Activated CD8-positive, alpha-beta memory T cell treated with anti-CD3 and anti-CD28 coated beads, Interleukin-2, amount 50 U/mL, for 1 hour (primary cell): ENCODE results near the gene DGCR2.
"Not testable (repeated sequence)": the region's sequence is repeated elsewhere in the genome, so short reads cannot be mapped to it uniquely, and the experiment has no call there.

Experiments
- DNase-seq: peaks from one replicate; pipeline ENCODE4 v3.0.0-alpha.2; 2020; ENCODE audit errors: extremely low read depth

The DGCR2 gene

DNA sequence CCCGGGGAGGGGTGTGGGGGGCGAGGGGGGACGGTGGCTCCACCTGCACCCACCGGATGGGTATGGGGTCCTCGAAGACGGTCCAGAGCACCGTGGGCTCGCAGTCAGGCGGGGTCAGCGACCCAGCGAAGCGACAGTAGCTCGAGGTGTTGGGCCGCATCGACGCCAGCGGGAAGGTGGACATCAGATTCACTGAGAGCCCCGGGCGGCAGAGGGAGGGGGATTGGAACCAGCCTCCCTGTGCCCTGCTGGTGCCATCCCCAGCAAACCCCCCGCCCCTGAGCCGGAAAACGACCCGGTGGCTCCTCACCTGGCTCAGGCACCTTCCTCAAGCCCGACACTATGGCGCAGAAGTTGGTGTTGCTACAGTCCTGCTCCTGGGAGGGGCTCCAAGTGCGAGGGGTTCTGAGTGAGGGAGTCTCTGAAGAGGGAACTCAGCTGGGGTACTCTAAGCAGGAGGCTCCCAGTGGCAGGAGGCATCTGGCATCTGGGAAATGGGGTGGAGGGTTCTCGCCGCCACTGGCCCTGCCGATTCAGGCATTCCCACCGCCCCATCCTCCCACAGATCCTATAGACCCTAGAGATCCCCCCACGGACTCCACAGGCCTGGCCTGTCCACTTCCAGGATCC lies 89.9 kb downstream of the DGCR2 start:
- not testable (repeated sequence) for DNase-seq

DNA sequence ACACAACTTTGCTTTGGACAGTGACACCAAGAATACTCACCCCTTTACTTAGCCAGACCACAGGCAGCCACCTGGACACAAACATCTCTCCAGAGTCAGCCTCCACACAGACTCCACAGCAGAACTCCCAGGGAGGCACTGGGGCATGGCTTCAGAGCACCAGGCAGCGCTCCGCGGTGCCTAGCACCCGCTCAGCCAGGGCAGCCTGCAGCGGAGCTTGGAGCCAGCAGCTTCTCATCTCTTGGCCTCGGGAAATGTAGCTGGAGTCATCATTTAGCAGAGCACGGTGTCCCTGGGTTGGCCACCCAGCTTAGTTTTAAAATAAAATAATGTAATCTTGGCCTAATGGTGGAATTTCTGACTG lies 91.3 kb downstream of the DGCR2 start:
- not testable (repeated sequence) for DNase-seq

DNA sequence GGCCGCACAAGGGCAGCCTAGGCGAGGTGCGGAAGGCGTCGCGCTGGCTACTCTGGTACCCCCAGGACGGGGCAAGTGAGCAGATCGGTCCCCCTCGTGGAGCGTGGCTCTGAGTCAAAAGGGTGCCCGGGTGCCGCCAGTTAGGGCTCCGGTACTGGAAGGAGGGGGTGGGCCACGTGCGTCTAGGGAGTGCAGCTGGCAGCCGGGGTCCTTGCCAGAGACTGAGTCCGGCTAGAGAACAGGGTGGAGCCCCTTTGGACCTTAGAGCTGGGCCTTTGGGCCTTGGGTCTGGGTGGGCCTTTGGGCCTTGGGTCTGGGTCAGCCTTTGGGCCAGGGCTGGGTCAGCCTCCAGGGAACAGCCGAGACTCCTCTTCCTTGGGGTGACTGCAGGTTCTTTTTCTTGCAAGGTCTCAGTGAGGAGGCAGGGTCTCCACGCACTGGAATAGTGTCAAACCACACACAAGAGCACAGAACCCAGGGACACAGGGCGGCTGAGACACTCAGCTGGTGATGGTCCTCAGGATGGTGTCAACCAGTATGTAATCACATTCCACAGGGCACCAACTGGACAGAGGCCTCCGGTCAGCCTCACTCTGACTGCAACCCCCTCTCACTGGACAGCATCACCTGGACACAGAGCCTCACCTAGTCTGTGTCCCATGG lies 91.9 kb downstream of the DGCR2 start:
- not testable (repeated sequence) for DNase-seq

DNA sequence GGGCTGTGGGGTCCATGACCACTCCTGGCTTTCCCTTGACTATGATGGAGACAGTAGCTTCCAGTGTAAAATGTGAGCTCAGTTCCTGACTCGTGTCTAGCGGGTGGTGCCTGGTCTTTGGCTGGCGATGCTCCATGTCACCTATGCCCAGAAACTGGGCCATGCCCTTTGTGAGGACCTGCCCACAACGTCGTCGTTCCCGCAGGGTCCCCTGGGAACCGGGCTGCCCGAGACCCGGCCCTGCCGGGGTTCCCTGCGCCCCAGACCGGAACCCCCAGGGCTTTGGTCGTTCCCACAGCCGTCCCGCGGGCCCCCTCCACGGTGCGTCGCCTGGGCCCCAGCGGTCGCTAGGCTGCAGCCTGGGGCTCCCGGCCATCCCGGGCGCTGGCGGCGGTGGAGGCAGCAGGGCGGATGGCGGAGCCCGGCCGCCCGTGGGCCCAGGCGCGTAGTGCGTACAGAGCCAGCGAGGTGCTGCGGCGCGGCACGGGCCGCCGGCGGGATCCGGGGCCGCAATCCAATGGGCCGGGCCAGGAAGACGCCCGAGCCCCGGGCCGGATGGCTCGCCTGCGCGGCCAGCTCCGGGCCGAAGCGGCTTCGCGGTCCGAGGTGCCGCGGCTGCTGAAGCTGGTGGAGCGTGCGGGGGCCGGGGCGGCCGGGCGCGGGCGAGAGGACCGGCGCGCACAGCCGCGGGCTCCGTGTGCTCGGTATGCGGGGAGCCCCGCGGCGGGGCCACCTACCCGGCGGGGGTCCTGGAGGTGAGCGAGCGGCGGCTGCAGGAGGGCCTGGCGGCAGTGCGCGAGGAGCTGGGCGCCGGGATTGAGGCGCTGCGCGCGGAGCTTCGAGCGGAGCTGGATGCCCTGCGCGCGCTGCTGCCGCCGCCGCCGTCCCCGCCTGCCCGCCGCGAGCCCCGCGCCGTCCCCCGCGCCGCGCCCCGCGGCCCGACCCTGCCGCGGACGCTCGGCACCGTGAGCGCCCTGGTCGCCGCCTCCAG lies 92.8 kb downstream of the DGCR2 start:
- not testable (repeated sequence) for DNase-seq

DNA sequence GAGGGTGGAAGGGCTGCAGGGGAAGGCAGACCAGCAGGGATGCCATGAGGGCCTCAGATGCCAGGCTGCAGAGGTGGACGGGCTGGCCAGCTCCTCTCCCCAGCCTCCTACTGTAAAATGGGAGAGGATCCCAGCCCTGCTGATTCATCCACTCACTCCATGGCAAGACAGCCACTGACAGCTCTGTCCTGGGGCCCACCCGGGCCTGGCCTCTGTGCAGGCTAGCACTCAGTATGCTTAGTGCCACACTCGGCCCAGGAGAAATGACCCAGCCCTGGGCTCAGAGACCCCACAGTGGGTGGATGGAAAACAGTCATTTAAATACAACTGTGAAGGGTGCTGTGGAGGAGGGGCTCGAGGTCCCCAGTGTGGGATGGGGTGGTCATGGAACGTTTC lies 94.2 kb downstream of the DGCR2 start:
- DNase-seq, result not testable (repeated sequence)

DNA sequence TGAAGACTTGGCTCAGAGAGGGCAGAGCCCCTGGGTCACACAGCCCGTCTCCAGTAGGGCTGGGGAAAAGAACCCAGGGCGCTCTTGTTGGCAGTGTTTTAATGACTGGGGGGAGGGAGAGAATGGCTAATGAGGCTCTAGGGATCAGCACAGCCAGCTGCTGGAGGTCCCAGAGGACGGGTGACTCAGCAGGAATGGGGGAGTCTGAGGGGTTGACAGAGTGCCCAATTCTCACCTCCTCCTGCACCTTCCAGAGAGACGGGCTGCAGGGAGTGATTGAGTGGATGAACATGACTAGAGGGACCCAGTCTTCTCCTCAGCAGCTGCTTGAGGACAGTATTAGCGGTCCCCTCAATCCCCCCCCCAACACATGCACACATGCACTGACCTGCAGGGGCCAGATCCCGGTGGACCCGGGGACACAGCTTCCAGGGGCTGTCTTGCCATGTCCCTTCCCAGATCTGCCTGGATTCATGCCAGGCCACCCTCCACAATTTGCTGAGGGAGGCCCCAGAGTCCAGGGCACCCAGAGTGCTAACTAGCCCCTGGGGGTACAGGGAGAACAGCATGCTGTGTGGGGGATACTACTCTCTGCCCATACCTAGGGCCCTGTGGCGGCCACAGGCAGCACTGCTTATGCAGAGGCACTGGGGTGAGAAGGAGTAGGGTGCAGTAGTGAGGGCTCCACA lies 94.7 kb downstream of the DGCR2 start:
- DNase-seq, result not testable (repeated sequence)

DNA sequence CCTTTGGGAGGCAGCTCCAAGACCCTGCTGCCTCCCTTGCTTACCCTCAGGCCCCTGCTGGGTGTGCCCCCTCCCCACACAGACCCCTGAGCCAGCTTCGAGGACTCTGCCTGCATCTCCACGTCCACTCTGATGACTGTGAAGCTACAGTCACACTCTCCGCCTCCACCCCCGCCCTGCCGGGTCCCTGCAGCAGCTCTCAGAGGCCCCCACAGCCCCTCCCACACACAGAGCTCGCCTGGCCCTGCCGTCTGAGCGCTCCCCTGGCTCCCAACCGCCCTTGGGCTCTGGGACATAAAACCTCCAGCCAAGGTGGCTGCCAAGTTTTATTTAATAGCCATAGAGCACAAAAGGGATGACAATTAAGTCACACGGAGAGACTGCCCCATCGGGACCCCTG lies 96.1 kb downstream of the DGCR2 start:
- DNase-seq, result not testable (repeated sequence)

DNA sequence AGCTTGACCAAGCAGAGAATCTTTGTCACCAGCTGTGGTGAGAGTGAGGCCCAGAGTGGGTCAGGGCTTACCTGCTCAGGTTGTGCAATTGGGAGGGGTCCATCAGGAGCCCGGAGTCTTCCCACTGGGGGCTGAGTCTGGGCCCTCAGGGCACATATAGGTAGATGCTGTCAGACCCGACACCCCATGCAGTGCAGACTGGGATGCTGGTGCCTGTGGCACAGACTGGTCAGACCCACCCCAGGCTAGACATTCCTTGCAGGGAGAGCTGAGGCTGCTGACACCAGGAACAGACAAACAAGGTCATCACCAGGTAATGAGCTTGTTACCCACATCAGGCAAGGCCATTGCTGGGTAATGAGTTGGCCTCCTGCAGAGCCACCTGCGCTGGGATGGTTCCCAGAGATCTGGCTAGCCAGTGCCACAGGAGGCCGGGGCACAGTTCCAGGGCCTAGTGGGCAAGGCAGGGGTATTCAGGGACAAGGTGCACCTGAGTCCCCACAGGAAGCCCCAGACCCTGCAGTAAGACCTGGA lies 97.2 kb downstream of the DGCR2 start:
- not testable (repeated sequence) for DNase-seq

DNA sequence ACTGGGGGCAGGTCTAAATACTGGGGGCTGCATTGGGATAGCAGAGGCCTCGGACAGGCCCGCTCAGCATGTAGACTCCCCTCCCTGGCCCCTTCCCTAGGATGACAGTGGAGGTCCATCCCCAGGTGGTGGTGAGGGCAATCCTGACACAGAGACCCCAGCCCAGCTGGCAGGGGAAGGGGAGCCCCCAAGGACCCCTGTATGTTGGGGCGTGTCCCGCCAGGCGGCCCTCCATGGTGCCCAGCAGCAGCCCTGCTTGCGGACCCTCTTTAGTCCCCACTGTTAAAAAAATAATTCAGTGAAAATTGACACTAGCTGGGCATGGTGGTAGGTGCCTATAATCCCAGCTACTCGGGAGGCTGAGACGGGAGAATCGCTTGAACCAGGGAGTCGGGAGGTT lies 98.3 kb downstream of the DGCR2 start:
- DNase-seq, result not testable (repeated sequence)

DNA sequence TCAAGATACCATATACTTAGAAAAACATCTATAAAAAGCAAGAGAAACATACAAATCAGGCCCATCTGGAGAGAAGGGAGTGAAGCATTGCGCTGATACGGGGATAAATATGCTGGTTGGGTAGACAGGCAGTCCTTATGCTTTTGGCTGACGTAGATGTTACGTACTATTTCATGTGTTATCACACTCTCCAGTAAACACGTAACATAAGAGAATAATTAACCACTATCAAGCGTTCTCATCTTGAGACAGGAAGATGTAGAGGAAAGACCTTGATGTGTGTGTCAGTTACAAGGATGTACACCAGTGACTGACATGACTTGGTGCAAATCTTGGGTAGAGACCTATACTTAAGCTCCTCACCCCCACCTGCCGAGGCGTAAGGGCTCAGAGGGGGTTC lies 99.5 kb downstream of the DGCR2 start:
- DNase-seq, result no peak

DNA sequence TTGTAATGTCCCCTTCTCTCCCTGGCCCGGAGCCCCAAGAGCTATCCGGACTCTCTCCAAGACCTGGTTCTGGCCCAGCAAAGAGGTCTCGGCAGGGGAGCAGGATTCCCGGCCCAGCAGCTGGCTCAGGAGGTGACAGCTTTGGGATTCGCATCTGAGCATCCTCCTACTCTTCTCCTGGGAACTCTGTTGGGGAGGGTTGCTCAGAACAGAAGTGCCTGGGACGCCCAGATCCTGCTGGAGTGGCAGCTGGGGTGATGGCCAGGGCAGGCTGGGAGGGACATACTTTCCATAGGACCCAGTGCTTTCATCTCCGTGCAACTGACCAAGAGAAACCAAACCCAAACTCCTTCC lies 102.6 kb downstream of the DGCR2 start:
- DNase-seq, result no peak

DNA sequence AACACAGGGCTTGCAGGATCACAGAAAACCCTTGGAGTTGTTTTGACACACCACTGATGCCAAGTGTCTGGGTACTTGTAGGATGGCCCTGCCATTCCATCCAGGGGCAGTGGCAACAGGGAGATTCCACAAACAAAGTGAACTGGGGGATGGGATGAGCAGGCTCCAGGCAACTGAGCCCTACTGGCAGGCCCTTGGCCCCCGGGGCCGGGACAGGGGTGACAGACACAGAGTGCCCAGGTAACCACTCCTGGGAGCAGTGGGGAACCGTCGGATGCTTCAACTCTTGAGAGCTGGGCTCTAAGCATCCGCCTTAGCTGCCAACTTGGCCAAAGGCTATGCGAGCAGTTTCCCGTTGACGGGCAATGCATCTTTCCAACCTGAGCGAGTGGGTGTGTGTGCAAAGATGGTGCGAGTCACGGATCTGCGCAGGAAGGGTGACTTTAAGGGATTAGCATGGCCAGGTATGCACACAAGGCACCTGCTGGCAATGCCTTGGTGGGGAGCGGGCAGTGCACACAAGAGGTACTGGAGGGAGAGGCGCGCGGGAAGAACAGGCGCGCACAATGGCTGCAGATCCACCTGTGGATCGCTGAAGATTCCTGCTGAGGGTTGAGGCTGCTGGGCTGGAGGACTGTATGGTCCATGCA lies 103.1 kb downstream of the DGCR2 start:
- no peak for DNase-seq

DNA sequence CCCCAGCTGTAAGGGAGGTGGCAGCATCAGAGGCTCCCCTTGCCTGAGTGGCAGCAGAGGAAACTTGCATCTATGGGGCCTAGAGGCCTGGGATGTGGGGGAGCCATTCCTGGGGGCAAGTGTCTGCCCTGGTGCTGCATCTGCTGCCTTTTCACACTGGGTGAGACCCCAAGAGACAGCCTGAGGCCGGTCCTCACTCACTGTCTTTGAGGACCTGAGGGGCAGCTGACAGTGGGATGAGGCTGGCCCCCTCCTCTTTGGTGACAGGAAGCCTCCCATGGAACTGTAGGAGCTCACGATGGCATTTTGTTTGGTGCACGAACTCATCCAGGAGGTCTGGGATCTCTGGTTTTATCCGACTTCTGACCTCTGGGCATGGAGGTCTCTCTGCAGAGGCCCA lies 104.0 kb downstream of the DGCR2 start:
- DNase-seq, result no peak

DNA sequence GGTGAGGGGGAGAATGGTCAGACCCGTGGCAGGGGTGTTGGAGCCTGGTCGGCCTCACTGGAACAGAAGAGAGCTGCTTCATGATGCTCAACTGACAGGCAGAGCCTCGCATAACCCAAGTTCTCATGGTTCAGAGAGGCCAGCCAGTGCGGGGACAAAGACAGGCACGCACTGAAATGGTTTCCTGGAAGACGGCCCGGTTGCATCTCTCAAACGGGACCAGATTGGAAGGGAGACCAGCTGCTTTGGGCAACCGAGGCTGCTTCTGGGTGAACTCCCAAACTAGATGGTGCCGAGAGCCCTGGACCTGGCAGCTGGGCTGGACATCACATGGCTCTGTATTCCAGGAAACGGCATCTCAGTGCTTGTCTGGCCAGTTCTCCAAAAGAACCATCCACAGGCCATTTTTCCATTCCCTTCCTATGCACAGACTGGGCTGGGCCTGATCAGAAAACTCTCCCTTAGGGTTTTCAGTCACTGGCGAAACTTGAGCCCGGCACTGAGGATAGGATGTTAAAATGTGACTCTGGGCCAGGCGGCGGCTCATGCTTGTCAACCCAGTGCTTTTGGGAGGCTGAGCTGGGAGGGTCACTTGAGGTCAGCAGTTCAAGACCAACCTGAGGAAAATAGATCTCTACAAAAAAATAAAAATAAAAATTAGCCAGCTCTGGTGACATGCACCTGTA lies 106.0 kb downstream of the DGCR2 start:
- DNase-seq, result no peak

DNA sequence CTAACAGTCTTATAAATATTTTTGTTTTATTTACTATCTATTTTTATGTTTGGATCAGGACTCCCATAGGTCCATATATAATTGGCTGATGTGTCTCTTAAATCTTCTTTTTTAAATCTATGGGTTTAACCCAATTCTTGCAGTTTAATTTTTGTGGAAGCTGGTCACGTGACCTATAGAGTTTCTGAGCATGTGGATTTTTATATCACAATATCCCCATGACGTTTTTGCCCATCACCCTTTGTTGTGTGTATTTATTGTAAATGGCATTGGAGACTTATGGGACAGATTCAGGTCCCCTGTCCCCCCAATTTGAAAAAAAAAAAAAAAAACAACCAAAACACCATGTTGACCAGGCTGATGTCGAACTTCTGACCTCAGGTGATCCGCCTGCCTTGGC lies 107.3 kb downstream of the DGCR2 start:
- no peak for DNase-seq

DNA sequence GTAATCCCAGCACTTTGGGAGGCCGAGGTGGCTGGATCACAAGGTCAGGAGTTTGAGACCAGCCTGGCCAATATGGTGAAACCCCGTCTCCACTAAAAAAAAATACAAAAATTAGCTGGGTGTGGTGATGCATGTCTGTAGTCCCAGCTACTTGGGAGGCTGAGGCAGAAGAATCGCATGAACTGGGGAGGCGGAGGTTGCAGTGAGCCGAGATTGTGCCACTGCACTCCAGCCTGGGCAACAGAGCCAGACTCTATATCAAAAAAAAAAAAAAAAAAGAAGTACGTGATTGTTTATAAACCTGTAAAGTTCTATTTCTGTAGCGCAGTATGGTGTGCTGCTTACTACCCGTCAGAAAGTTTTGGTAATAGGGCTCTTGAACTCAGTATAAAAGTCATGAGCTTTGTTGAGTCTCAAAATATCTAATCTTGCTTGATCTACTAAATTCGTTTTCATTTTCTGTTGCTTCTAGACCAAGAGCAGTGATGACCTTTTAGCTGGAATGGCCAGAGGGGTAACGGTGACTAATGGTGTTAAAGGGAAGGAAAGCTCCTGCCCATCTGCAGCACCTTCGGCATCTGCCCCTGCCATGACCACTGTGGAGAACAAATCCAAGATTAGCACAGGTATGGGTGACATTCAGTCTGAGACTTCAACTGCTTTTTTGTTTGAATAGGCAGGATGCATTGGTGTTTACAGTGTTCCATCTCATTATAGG lies 108.2 kb downstream of the DGCR2 start:
- DNase-seq, result not testable (repeated sequence)

DNA sequence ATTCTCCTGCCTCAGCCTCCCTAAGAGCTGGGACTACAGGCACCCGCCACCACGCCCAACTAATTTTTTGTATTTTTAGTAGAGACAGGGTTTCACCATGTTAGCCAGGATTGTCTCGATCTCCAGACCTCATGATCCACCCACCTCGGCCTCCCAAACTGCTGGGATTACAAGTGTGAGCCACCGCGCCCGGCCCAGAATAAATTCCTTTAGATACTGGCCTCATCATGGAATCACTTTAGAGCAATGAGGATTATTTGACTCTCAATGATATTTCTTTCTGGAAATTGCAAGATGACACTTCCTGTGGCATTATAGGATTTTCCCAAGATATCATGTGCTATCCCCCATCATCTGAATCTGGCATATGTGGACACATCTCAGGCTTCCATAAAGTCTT lies 108.8 kb downstream of the DGCR2 start:
- DNase-seq, result not testable (repeated sequence)

DNA sequence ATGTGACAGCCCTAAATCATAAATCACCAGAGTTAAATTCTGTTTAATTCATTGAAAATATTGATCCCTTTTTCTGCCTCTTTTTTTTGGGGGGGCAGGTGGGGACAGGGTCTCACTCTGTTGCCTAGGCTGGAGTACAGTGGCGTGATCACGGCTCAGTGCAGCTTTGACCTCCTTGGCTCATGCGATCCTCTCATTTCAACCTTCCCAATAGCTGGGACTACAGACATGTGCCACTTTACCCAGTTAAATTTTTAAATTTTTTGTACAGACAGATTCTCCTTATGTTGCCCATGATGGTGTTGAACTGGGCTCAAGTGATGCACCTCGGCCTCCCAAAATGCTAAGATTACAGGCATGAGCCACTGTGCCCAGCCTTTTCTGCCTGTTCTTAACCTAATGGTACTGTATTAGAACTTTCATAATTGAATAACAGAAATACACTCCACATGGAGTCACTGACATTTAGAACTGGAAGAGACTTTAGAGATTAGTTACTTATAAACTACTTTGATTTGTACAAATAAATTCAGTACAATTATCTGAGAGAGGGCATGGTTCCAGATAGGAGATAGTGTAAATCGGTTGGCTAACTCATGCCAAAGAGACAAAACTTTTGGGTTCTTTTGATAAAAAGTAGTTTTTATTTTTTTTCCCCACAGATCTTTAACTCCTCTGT lies 109.8 kb downstream of the DGCR2 start:
- no peak for DNase-seq

DNA sequence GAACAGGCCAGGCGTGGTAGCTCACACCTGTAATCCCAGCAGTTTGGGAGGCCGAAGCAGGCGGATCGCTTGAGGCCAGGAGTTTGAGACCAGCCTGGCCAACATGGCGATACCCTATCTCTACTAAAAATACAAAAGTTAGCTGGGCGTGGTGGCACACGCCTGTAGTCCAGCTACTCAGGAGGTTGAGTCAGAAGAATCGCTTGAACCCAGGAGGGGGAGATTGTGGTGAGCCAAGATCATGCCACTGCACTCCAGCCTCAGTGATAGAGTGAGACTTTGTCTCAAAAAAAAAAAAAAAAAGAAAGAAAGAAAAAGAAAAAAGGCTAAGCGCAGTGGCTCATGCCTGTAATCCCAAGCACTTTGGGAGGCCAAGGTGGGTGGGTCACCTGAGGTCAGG lies 110.6 kb downstream of the DGCR2 start:
- not testable (repeated sequence) for DNase-seq
